Keratinocyte (primary cell): ENCODE results near the gene BFSP1.

ENCODE experiments used
- EZH2 ChIP-seq: IDR thresholded peaks from one replicate; pipeline ENCODE4 v1.6.1; 2012; ENCODE audit warnings: inconsistent platforms, mild to moderate bottlenecking, low read length, moderate library complexity
- TF ChIP-seq, protein P1 (sequence below), 3 experiments: IDR thresholded peaks in 1 of 3; conservative IDR thresholded peaks in 1 of 3; optimal IDR thresholded peaks in 1 of 3; 2 replicates in 2 of 3; 3 replicates in 1 of 3; pipeline versions ENCODE3 to v1.5.1; 2011; ENCODE audit warnings: low read length in 3 of 3, mild to moderate bottlenecking in 3 of 3, moderate library complexity in 2 of 3, control low read depth in 1 of 3, inconsistent platforms in 1 of 3; ENCODE audit not compliant: insufficient read depth in 2 of 3; ENCODE audit errors: extremely low read depth in 1 of 3

- TF ChIP-seq EZH2 = no peak
- TF ChIP-seq, protein P1, sequence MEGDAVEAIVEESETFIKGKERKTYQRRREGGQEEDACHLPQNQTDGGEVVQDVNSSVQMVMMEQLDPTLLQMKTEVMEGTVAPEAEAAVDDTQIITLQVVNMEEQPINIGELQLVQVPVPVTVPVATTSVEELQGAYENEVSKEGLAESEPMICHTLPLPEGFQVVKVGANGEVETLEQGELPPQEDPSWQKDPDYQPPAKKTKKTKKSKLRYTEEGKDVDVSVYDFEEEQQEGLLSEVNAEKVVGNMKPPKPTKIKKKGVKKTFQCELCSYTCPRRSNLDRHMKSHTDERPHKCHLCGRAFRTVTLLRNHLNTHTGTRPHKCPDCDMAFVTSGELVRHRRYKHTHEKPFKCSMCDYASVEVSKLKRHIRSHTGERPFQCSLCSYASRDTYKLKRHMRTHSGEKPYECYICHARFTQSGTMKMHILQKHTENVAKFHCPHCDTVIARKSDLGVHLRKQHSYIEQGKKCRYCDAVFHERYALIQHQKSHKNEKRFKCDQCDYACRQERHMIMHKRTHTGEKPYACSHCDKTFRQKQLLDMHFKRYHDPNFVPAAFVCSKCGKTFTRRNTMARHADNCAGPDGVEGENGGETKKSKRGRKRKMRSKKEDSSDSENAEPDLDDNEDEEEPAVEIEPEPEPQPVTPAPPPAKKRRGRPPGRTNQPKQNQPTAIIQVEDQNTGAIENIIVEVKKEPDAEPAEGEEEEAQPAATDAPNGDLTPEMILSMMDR (optimal IDR thresholded peaks at IDR 0.05 in 1 of 3, IDR thresholded peaks at IDR 0.05 in 1 of 3, conservative IDR thresholded peaks at IDR 0.05 in 1 of 3; ENCODE audit: extremely low read depth in 1 of 3, insufficient read depth in 2 of 3, low read length in 3 of 3) = no peak
These were observed 10.8 kb upstream of the BFSP1 start for GRCh38 chr20:17541996-17542395.
